GM12878 (cell line): ENCODE measurements around the gene SLC1A5. TPM values are rescaled to one million over a fixed set of nuclear protein-coding genes. Genes with fewer than 3 reads are reported as not detected.

Experiments used
- ATF2 ChIP-seq: IDR thresholded peaks from 2 replicates; pipeline ENCODE4 v1.6.1; 2012; ENCODE audit warnings: low read length, inconsistent platforms
- E2F8 ChIP-seq: fragments of 450-650 bp; IDR thresholded peaks from 2 replicates; pipeline ENCODE4 v1.6.1; 2018; ENCODE audit warnings: mild to moderate bottlenecking, low read depth, moderate library complexity; ENCODE audit not compliant: partially characterized antibody
- EGR1 ChIP-seq, 2 experiments: IDR thresholded peaks; 1 replicate in 1 of 2; 2 replicates in 1 of 2; pipeline ENCODE4 v1.6.1; 2011 to 2012; ENCODE audit warnings: low read depth in 2 of 2, low read length in 2 of 2, borderline replicate concordance in 1 of 2, mild to moderate bottlenecking in 1 of 2, moderate library complexity in 1 of 2
- IKZF2 ChIP-seq, 2 experiments: fragments of 450-650 bp; IDR thresholded peaks; 2 replicates each; pipeline ENCODE4 v1.6.1; 2017; ENCODE audit warnings: mild to moderate bottlenecking in 2 of 2, moderate library complexity in 2 of 2
- MYB ChIP-seq: fragments of 150-350 bp; IDR thresholded peaks from 2 replicates; pipeline ENCODE4 v1.6.1; 2014; ENCODE audit warnings: mild to moderate bottlenecking, low read depth, low read length, borderline replicate concordance
- SIN3A ChIP-seq: IDR thresholded peaks from 2 replicates; pipeline ENCODE4 v1.6.1; 2012; ENCODE audit warnings: low read depth, low read length, improper control_type of control experiment
- ZNF24 ChIP-seq: fragments of 450-650 bp; IDR thresholded peaks from 2 replicates; pipeline ENCODE4 v1.6.1; 2017; ENCODE audit warnings: antibody characterized with exemption, mild to moderate bottlenecking
- polyA plus RNA-seq, 11 experiments: library from polyadenylated mRNA; depleted of rRNA in 4 of 11; unstranded in 6 of 11; stranded (reverse) in 5 of 11; fragments of >200 nt; fragmentation: Nextera tagmentation in 4 of 11; fragmentation: Illumina TruSeq in 1 of 11; extraction: Ambion mirVana in 4 of 11; extraction: Trizol in 1 of 11; gene quantifications; 1 replicate in 1 of 11; 2 replicates in 10 of 11; pipeline versions ENCODE4 v1.2.1 to v1.2.3, GENCODE V29; 2011 to 2016; ENCODE audit warnings: inconsistent platforms in 2 of 11, missing spikeins in 2 of 11, low read depth in 1 of 11
- total RNA-seq, 4 experiments: library from RNA; depleted of rRNA in 3 of 4; stranded (reverse); fragments of >200 nt in 3 of 4; fragmentation: Illumina TruSeq in 1 of 4; extraction: Trizol in 1 of 4; gene quantifications; 2 replicates each; pipeline versions ENCODE4 v1.2.1 to v1.2.3, GENCODE V29; 2013 to 2021
- TF ChIP-seq, protein P1 (sequence below): fragments of 450-650 bp; IDR thresholded peaks from 2 replicates; pipeline ENCODE4 v1.6.1; 2017; ENCODE audit warnings: low read depth, mild to moderate bottlenecking, moderate library complexity

Gene SLC1A5
- total and polyA plus RNA-seq, 10 of the 15 experiments (the other 5 are each of a cell fraction or from before 2014, with no cell fraction given): 9.1 to 129 (median 60.9) TPM

DNA sequence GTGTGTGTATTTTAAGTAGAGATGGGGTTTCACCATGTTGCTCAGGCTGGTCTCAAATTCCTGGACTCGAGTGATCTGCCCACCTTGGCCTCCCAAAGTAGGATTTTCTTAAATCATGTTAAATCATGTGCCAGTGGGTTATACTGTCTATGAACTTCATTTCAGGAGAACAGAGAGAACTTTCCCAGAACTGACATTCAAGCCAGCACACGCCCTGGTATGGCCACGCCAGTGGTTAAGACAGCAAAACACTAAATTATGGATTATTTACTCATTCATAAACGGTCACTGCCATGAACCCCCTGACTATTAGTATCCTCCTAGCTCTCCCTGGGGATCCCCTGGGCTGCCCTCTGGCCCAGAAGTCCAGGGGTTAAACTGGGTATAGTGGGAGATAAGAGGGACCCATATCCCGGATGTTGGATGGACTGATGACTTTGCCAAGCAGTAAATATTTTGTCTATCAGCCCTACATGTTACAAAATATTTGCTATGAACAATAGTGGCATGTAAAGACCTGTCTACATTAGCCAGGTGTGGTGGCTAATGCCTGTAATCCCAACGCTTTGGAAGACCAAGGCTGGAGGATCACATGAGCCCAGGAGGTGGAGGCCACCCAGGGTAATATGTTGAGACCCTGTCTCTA, 26.0 kb downstream of the SLC1A5 start (continued):
- TF ChIP-seq ATF2 (no peak), IKZF2 (IDR thresholded peaks at IDR 0.05) (no peak), ZNF24 (no peak), E2F8 (no peak), SIN3A (no peak), EGR1 (IDR thresholded peaks at IDR 0.05; ENCODE audit: borderline replicate concordance in 1 of 2, low read depth in 2 of 2, low read length in 2 of 2) (no peak), MYB (no peak)
- TF ChIP-seq, protein P1, sequence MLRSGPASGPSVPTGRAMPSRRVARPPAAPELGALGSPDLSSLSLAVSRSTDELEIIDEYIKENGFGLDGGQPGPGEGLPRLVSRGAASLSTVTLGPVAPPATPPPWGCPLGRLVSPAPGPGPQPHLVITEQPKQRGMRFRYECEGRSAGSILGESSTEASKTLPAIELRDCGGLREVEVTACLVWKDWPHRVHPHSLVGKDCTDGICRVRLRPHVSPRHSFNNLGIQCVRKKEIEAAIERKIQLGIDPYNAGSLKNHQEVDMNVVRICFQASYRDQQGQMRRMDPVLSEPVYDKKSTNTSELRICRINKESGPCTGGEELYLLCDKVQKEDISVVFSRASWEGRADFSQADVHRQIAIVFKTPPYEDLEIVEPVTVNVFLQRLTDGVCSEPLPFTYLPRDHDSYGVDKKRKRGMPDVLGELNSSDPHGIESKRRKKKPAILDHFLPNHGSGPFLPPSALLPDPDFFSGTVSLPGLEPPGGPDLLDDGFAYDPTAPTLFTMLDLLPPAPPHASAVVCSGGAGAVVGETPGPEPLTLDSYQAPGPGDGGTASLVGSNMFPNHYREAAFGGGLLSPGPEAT: no peak
